GM23248 (cell line): ENCODE measurements around the gene CAMTA1.

Experiments
- EZH2 ChIP-seq: fragments of 200-600 bp; sonication (generic); IDR thresholded peaks from 2 replicates; pipeline ENCODE4 v1.6.1; 2018; ENCODE audit warnings: antibody characterized with exemption, mild to moderate bottlenecking; ENCODE audit not compliant: insufficient read depth, poor library complexity, severe bottlenecking
- EZH2phosphoT487 ChIP-seq: fragments of 200-600 bp; sonication (generic); IDR thresholded peaks from 2 replicates; pipeline ENCODE4 v1.6.1; 2018; ENCODE audit warnings: antibody characterized with exemption, moderate library complexity, mild to moderate bottlenecking, low read depth; ENCODE audit not compliant: insufficient read depth

DNA sequence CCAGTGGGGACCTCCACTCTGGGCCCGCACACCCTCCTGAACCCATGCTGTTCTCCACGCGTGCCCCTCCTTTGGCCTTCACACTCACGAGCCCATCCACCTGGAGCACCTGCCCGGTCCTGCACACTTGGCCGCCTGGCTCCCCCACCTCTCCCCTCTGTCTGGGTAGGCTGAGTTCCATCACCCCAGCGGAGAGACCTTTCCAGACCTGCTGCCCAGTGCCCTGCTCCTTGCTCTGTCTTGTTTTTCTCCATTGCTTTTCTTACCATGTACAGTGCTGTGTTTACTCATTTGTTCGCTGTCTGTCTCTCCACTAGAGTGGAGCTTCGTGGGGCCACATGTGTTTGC is 634.8 kb downstream of the CAMTA1 start:
- TF ChIP-seq EZH2 (no peak), EZH2phosphoT487 (no peak)
